GM12892 (cell line): ENCODE measurements around the gene ACTL6B.
A peak's percentile ranks its signal among the peaks of the same experiment; 100 is the strongest.
"Not testable (repeated sequence)": the region's sequence is repeated elsewhere in the genome, so short reads cannot be mapped to it uniquely, and the experiment has no call there.

ENCODE experiments used
- DNase-seq: peaks from one replicate; pipeline ENCODE4 v3.0.0; 2011; ENCODE audit not compliant: insufficient read length
- FAIRE-seq: peaks from 2 replicates; lab custom pipeline; 2011; peaks lifted over from hg19 to GRCh38; lab: Jason Lieb, UNC
- POLR2A ChIP-seq: IDR thresholded peaks from 2 replicates; pipeline ENCODE4 v1.6.1; 2011; ENCODE audit warnings: low read depth, low read length, control low read depth
- POLR2AphosphoS5 ChIP-seq: IDR thresholded peaks from 2 replicates; pipeline ENCODE4 v1.6.1; 2011; ENCODE audit warnings: low read depth, low read length, control low read depth
- TAF1 ChIP-seq: IDR thresholded peaks from 2 replicates; pipeline ENCODE4 v1.6.1; 2011; ENCODE audit warnings: low read depth, mild to moderate bottlenecking, control low read depth, low read length, borderline replicate concordance

The ACTL6B gene

DNA sequence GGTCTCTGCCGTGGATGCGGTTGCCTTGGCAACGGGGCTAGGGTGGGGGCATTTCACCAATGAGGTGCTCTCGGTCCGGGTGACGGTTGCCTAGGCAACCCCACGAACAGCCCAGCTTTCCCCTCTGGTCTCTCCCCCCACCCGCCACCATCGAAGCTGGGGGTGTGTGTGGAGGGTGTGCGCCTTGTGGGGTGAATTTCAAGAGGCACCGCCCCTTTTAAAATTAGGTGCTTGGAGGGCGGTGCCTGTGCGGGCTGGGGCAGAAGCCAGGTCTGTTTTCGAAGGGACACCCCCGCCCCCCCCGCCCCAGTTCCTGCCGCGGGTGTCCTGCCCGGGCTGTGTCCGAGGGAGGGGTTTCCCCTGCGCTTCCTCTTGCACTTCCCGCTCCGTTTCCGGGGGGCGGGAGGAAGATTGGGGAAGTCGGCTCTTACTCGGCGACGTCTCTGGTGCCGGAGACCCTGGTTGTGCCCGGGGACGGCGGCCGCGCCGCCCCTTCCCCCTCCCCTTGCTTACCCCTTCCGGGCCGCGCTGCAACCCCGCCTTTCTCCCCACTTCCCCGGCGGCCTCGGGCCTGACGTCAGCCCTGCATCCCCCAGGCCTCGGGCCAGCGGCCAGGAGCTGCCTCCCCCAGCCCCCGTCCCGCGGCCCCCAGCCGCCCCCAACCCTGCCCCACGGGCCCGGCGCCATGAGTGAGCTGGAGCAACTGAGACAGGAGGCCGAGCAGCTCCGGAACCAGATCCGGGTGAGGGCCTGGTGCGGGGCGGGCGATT is 19.5 kb upstream of the ACTL6B start:
- TF ChIP-seq POLR2AphosphoS5 (0 out of 2 replicates have a peak, but pooled peaks have one; percentile 22), TAF1 (no peak), POLR2A (no peak)
- FAIRE-seq (peak; percentile 85), DNase-seq (peak; percentile 77)

DNA sequence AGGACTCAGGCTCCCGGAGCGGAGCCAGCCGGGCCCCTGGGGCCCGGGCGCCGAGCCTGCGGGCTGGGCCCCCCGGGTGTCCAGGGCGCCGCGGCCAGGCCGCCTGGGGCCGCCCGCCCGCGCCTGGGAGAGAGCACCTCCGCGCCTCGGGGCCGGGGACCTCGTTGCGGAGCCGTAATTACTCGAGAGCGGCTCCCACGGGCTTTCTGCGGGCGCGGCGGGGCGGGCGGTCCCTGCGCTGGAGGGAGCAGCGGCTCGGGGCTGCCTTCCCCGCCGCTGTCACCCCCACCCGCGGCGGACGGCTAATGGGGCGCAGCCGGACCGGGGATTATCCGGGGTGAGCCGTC is 18.8 kb upstream of the ACTL6B start:
- DNase-seq: peak; percentile 24

DNA sequence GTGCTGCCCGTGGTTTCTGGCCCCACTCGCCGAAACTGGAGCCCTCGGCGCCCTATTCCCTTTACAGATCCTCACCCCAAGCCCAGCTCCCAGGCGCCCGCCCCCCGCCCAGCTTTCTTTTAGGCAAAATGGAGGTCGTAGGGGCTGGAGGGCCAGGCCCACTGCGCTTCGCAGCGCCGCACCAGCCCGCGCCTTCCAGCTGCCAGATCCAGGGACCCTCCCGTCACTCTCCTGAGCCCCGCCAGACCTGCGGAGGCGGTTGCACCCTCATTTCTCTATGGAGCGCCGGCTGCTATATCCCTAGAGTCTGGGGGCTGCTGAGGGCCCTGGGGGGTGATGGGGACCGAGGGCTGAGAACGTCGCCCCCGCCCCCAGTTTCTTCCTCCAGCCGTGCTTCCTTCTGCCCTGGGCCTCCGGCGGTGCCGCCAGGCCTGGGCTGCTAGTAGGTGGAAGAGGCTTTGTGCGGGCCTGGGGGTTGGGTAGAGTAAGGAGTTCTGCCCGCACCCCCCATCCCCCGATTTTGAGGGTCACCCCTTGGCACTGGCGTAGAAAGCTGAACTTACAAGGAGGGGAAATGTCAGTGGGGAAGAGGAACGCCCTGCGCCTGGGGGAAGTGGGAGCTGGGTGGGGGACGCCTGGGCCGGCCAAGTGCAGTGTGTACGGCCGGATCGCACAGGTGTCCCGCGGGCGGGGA is 18.3 kb upstream of the ACTL6B start:
- DNase-seq (peak; percentile 22), FAIRE-seq (no peak)
- TF ChIP-seq TAF1 (no peak), POLR2AphosphoS5 (no peak), POLR2A (no peak)

More for the DNA sequence above, 18.8 kb upstream of the ACTL6B start:
- FAIRE-seq: no peak
- TF ChIP-seq POLR2AphosphoS5 (no peak), POLR2A (no peak), TAF1 (no peak)

DNA sequence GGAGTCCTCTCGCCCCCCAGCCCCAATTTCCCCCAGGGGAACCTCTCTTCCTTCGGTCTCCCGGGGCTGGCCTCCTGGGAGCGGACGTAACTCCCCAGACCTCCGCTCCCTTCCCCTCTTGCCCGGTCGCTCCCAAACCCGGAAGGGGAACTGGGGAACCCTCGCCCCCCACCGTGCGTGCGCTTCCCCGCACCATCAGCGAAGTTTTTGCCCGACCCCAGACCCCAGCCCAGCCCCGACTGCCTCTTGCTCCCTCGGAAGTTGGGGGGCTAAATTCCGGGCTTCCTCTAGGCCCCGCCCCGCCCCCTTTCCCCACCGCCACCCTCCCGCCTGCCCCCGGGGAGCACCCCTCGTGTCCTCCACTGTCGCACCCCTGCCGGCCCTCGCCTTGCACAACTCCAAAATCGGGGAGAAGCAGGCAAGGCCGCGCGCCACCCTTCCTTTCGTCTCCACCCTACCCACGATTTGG is 17.7 kb upstream of the ACTL6B start:
- DNase-seq (peak; percentile 23), FAIRE-seq (no peak)
- TF ChIP-seq POLR2AphosphoS5 (no peak), TAF1 (no peak), POLR2A (no peak)

DNA sequence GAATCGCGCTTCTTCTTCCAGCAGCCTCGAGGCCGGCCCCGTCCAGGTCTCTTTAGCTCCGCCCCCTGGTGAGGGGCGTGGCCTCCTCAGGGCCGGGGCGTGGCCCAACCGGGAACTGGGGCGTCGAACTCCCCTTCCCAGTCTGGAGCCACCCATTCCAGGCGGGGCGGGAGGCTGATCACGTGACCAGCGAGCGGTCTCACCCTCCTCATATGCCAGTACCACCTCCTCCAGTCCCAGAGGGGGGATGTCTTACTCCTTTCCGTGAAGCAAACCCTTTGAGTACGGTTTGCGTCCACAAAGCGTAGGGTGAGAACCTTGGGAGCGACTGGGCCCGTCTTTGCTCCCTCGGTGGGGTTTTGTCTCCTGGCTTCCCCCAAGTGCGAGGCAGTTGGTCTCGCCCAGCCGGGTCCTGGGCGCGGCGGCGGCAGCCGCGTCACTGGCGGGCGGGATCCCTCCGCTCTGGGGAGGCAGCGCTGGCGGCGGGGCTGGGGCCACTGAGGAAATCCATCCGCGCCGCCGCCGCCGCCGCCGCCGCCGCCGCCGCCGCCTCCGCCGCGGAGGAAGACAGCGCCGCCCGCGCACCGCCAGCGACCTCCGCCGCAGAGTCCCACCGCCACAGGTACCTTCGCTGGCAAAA is 17.2 kb upstream of the ACTL6B start, which contains the start of gene GNB2:
TSS of gene GNB2 (plus strand) at position 439 of the 640 bp plus-strand sequence. CDS start 2,526 bp downstream, outside the sequence.
- FAIRE-seq (peak; percentile 99), DNase-seq (peak; percentile 90)
- peak; percentile 54; the same call in 1 of the 2 replicates for TF ChIP-seq POLR2AphosphoS5
- peak; percentile 53; the same call in 1 of the 2 replicates for TF ChIP-seq POLR2A
- peak; percentile 83; the same call in 1 of the 2 replicates for TF ChIP-seq TAF1

DNA sequence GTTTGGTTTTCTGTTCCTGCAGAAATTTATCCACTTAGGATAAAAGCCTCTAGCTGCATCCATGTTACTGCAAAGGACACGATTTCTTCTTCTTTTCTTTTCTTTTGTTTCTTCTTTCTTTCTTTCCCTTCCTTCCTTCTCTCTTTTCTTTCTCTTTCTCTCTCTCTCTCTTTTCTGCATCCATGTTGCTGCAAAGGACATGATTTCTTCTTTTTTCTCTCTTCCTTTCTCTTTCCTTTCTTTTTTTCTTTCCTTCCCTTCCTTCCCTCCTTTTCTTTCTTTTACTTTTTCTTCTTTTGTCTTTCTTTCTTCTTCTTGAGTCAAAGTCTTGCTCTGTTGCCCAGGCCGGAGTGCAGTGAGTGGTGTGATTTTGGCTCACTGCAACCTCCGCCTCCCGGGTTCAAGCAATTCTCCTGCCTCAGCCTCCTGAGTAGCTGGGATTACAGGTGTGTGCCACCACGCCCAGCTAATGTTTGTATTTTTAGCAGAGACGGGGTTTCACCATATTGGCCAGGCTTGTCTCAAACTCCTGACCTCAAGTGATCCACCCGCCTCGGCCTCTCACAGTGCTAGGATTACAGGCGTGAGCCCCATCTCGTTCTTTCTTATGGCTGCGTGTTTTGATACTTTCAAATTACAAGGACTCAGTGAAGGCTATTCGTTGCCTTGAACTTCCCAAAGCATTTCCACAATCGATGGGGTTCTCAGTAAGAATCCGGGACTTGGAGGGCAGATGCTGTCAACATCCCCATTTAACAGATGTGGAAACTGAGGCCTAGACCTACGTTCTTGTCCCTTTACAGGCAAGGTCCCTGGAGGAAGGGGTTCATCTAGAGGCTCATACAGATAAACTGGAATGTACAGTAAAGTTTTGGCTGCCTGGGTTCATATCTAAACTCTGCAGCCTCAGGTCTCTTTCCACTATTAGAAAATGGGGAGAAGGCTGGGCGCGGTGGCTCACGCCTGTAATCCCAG is 15.4 kb upstream of the ACTL6B start:
- FAIRE-seq (no peak), DNase-seq (no peak)
- TF ChIP-seq POLR2AphosphoS5 (no peak), TAF1 (no peak), POLR2A (no peak)

DNA sequence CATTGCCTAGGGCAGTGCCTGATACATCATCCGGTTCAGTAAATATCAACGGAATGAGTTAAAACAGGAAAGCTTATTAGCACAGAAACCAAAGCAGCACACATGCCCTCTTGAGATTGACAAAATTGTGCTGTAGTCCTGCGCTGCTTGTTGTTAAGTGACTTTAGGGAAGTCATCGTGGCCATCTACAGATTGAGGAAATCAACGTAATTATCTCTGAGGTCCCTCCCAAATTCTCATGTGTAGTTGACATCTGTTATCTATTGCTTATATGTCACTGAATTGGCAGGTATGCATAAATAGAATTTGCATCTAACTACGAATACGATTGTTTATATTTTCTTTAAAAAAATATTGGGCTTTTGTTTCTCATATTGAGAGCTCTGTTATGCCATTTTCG is 13.8 kb upstream of the ACTL6B start:
- no peak for FAIRE-seq
- no peak for DNase-seq
- TF ChIP-seq POLR2AphosphoS5 (no peak), POLR2A (no peak), TAF1 (no peak)

DNA sequence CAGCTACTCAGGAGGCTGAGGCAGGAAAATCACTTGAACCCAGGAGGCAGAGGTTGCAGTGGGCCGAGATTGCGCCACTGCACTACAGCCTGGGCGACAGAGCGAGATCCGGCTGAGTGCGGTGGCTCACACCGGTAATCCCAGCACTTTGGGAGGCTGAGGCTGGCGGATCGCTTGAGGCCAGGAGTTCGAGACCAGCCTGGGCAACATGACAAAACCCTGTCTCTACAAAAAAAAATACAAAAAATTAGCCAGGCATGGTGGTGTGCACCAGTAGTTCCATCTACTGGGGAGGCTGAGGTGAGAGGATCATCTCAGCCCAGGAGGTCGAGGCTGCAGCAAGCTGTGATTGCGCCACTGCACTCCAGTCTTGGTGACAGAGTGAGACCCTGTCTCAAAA is 12.9 kb upstream of the ACTL6B start:
- DNase-seq, FAIRE-seq: not testable (repeated sequence)

DNA sequence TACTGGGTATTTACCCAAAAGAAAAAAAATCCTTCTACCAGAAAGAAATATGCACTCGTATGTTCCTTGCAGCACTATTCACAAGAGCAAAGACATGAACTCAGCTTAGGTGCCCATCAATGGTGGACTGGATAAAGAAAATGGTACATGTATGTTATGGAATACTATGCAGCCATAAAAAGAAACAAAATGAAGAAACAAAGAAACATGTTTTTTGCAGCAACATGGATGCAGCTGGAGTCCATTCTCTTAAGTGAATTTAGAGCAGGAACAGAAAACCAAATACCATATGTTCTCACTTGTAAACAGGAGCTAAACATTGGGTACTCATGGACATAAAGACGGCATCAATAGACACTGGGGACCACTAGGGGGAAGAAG is 11.8 kb upstream of the ACTL6B start:
- FAIRE-seq (no peak), DNase-seq (no peak)
- TF ChIP-seq POLR2A (no peak), TAF1 (no peak), POLR2AphosphoS5 (no peak)

DNA sequence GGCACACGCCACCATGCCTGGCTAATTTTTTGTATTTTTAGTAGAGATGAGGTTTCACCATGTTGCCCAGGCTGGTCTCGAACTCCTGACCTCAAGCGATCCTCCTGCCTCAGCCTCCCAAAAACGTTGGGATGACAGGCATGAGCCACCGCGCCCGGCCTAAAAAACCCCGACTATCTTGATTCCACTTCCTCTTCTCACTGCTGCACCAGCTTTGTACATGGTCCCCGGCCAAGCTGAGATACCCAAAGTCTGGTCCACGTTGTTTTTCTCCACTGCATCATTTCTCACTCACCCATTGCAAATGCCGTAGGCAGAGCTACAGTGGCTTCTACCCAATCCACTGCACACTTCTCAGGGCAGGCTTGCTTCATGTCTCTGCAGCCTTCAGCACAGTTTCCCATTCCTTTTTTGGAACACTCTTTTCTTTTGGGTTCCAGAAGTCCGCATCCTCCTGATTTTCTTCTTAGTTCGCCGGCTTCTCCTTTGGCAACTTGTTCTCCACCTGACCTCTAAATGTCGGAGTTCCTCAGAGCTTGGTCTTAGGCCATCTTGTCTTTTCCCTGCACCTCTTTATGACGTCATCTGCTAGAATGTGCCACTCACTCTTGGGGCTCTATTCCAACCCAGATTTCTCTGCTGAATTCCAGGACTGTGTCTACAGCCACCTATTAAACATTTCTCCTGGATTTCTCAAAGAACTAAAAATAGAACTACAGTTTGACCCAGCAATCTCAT is 11.3 kb upstream of the ACTL6B start:
- no peak for FAIRE-seq
- DNase-seq: no peak
- TF ChIP-seq TAF1 (no peak), POLR2AphosphoS5 (no peak), POLR2A (no peak)
